ENCODE results near the gene R3HDM2.

GRCh38 chr12:57441846-57442427 is 11.1 kb upstream of the R3HDM2 start:
- TF ChIP-seq EZH2 (IDR thresholded peaks at IDR 0.05; ENCODE audit: low read length, missing control alignments) (no peak), CTCF (conservative IDR thresholded peaks at IDR 0.05 in 1 of 2, IDR thresholded peaks at IDR 0.05 in 1 of 2; ENCODE audit: low read depth in 1 of 2, low read length in 2 of 2) (no peak)

All from fibroblast of lung (primary cell).